Measurements from ENCODE around the gene GRIK3.

- TF ChIP-seq CTCF (conservative IDR thresholded peaks at IDR 0.05 in 1 of 2, IDR thresholded peaks at IDR 0.05 in 1 of 2; ENCODE audit: low read depth in 1 of 2, low read length in 2 of 2) (no peak), EZH2 (IDR thresholded peaks at IDR 0.05; ENCODE audit: low read length, missing control alignments) (no peak)
These were observed 282.8 kb downstream of the GRIK3 start for GRCh38 chr1:36751525-36751924.

Measured in fibroblast of lung (primary cell).